GM19395 (cell line): ENCODE data around the gene TATDN2.
"Not testable (repeated sequence)": the region's sequence is repeated elsewhere in the genome, so short reads cannot be mapped to it uniquely, and the experiment has no call there.

Experiments
- ATAC-seq: cut with Tn5 transposase; IDR thresholded peaks from one replicate; pipeline ENCODE4 v1.9.1; 2021; ENCODE audit warnings: mild to moderate bottlenecking, moderate library complexity; ENCODE audit not compliant: unreplicated experiment

TATDN2 gene

GRCh38 chr3:10266936-10267335 lies 18.7 kb downstream of the TATDN2 start:
- ATAC-seq, result not testable (repeated sequence)

GRCh38 chr3:10268116-10268515 lies 19.9 kb downstream of the TATDN2 start:
- ATAC-seq, result no peak

- ATAC-seq, result no peak
These were observed 20.7 kb downstream of the TATDN2 start for GRCh38 chr3:10268930-10269329.

- no peak for ATAC-seq
These were observed 21.2 kb downstream of the TATDN2 start for GRCh38 chr3:10269443-10269842.

GRCh38 chr3:10272476-10272875 lies 24.2 kb downstream of the TATDN2 start:
- not testable (repeated sequence) for ATAC-seq

- ATAC-seq, result no peak
These were observed 24.7 kb downstream of the TATDN2 start for GRCh38 chr3:10272977-10273376.

GRCh38 chr3:10273702-10274305 lies 25.5 kb downstream of the TATDN2 start:
- ATAC-seq, result no peak

- no peak for ATAC-seq
These were observed 26.3 kb downstream of the TATDN2 start for GRCh38 chr3:10274601-10275000.

- no peak for ATAC-seq
These were observed 28.9 kb downstream of the TATDN2 start for GRCh38 chr3:10277115-10277625.

- no peak for ATAC-seq
These were observed 30.2 kb downstream of the TATDN2 start for GRCh38 chr3:10278501-10278900.

- ATAC-seq, result no peak
These were observed 31.3 kb downstream of the TATDN2 start for GRCh38 chr3:10279384-10280176.

GRCh38 chr3:10280177-10280529 lies 31.9 kb downstream of the TATDN2 start:
- ATAC-seq, result no peak

GRCh38 chr3:10280571-10280970 lies 32.3 kb downstream of the TATDN2 start:
- ATAC-seq, result no peak

- ATAC-seq, result no peak
These were observed 33.7 kb downstream of the TATDN2 start for GRCh38 chr3:10281951-10282350.

- ATAC-seq, result no peak
These were observed 35.4 kb downstream of the TATDN2 start for GRCh38 chr3:10283638-10284037.

- ATAC-seq, result no peak
These were observed 36.2 kb downstream of the TATDN2 start for GRCh38 chr3:10284496-10284895.

GRCh38 chr3:10285272-10286132 lies 37.2 kb downstream of the TATDN2 start:
- ATAC-seq, result no peak

- no peak for ATAC-seq
These were observed 37.9 kb downstream of the TATDN2 start for GRCh38 chr3:10286133-10286524.

- no peak for ATAC-seq
These were observed 38.5 kb downstream of the TATDN2 start for GRCh38 chr3:10286596-10287295.

- no peak for ATAC-seq
These were observed 39.8 kb downstream of the TATDN2 start for GRCh38 chr3:10287936-10288574.
